GM21515 (cell line): ENCODE data around the gene LMO2.

Experiments
- ATAC-seq: cut with Tn5 transposase; IDR thresholded peaks from one replicate; pipeline ENCODE4 v1.9.1; 2021; ENCODE audit not compliant: unreplicated experiment

The LMO2 gene

DNA sequence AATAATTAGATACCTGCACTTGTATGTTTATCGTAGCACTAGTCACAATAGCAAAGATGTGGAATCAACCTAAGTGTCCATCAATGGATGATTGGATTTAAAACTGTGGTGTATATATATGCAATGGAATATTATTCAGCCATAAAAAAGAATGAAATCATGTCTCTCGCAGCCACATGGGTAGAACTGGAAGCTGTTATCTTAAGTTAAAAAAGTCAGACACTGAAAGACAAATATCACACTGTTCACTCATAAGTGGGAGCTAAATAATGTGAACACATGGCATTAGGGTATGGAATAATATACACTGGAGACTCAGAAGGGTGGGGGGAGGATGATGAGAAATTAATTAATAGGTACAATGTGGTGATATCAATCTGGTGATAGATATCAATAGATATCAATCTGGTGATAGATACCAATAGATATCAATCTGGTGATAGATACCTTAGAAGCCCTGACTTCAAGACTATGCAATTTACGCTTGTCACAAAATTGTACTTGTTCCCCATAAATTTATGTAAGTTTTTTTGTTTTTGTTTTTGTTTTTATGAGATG lies 2.0 kb downstream of the LMO2 start:
- no peak for ATAC-seq

DNA sequence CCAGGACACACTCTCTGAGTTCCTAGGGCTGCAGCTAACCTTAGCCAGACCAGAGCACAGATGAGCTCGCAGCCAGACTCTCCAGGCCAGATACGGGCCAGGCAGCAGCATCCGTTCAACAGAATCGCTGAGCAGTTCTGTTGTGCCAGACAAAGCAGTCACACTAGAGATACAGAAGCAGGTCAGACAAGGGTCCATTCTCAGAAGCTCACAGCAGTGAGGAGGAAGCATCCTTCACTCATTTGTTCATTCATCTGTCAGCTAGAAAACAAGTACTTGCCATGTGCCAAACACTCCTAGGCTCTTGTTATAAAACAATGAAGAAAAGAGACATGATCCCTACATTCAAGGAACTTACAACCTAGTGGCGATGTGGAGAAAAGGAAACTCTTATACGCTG lies 2.6 kb downstream of the LMO2 start:
- ATAC-seq = no peak

DNA sequence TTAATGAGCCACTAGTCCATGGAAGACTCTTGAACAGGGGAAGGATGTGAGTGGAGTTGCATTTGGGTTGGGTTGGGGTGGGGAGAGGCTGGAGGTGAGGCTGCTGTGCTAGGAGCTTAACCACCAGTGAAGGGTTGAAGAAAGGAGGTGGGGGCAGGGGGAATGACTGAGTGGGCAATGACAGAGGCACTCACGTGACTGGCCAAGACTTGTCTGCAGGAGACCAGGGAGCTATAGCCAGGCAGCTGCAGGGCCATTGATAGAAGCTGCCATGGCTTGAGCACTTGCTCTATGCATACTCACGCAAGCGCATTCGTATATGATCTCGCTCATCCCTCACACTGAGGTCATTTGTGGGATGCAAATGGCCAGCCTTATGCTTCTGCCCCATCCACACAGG lies 4.0 kb downstream of the LMO2 start:
- no peak for ATAC-seq

GRCh38 chr11:33885338-33886005 lies 6.4 kb downstream of the LMO2 start:
- no peak for ATAC-seq

- no peak for ATAC-seq
Measured at GRCh38 chr11:33884601-33885000, 7.3 kb downstream of the LMO2 start.

DNA sequence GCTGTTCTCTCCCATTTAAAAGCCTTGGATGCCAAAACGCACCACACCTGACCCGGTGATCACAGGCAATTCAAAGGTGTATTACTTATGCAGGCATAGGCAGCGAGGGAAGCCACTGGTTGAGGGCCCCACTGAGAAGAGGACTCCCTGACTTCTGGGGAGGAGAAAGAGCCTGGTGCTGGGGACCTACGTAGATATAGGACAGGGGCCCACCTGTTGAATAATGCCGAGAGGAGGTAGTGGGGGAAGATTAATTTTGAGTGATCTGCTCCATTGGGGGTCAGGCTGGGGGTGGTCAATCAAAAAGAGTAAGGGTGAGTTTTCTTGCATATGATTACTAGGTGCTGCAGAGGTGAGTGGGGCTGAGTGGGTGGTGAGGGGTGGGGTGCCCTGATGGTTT lies 7.8 kb downstream of the LMO2 start:
- no peak for ATAC-seq

DNA sequence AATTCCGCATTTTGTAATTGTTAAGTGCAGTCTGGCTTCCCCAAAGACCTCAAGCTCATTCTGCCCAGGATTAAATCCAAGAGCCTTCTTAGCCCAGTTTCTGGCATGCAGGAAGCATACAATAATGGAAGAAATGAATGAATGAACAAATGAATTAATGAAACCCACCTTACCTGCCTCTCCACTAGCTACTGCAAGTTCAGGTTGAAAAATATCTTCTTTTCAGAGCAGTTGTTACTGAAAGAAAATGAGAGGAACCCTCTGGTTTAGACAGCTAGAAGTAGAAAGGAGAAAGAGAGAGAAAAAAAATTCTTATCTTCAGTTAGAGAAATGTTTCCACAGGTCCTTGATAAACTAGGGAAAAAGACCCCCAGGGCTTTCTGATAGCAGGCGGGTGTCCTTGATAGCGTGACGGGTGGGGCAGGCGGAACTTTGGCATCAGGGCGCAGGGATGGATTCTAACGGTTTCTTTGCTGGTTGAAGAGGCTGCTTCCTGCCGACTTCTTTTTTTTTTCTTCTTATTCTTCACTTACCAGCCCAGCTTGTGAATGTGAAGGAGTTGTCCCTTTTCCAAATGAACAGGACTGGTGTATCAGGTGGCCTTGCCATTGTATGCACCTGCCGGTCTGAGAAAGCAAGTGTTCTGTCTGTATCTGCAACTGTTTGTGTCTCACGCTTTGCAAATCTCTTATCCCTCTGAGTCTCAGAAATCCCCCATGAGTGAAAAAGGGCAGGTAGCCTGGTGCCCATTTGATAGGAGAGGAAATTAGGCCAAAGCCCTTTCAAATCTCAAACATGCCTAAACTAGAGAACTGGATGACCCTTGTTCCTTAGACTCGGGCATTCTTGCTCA lies 10.0 kb downstream of the LMO2 start:
- ATAC-seq = no peak

GRCh38 chr11:33880979-33881378 lies 10.9 kb downstream of the LMO2 start:
- ATAC-seq = no peak

DNA sequence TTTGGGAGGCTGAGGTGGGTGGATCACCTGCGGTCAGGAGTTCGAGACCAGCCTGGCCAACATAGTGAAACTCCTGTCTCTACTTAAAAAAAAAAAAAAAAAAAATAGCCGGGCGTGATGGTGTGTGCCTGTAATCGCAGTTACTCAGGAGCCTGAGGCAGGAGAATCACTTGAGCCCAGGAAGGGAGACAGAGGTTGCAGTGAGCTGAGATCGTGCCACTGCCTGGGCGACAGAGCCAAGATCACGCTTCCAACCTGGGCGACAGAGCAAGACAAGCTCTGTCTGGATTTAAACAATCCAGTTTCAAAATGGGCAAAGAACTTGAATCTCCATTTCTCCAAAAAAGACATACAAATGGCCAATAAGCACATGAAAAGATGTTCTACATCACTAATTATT lies 12.5 kb downstream of the LMO2 start:
- ATAC-seq = no peak

DNA sequence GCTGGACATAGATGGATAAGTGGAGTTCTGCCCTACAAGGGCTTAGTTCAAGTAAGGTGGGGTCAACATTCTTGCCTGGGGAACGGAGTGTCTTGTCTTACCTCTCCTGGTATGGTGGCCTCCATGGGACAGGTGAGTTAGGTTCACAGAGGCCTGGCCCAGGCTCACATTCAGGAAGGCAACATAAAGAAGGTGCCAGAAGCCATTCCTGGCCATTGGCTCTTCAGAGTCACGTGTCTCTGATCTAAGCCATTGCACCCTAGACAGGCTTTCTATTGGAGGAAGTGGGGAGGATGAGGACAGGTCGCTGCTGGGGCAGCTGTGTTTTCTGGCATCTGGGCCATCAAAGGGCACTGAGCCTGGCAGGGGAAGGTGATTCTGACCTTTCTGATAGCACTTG lies 14.8 kb downstream of the LMO2 start:
- no peak for ATAC-seq

DNA sequence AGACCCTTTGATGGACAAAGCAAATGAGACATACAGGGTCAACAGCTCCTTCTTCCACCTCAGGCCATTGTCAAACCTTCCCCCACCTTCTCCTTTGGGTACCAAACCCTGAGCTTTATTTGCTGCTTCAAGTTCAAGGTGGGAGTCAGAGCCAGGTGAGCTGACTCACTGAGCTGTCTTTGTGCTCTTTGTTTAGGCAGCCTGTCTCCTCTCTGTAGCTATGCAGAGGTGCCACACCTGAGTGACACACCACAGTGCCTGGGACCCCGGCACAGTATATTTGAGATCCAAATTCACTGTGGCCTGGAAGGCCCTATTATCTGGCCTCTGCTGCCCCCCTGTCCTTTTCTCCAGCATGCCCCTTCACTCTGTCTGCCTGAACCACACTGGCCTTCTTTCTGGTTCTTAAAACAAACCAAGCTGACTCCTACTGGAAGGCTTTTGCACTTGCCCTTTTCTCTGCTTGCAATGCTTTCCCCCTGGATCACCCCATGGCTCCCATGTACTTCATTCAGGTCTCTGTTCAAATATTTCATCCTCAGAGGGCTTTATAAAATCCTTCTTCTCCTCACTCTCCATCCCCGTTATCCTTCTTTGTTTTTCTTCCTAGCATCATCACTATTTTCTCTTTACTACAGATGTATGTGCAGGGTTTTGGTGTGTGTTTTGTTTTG lies 16.1 kb downstream of the LMO2 start:
- no peak for ATAC-seq

GRCh38 chr11:33874910-33875490 lies 16.9 kb downstream of the LMO2 start:
- ATAC-seq = no peak

DNA sequence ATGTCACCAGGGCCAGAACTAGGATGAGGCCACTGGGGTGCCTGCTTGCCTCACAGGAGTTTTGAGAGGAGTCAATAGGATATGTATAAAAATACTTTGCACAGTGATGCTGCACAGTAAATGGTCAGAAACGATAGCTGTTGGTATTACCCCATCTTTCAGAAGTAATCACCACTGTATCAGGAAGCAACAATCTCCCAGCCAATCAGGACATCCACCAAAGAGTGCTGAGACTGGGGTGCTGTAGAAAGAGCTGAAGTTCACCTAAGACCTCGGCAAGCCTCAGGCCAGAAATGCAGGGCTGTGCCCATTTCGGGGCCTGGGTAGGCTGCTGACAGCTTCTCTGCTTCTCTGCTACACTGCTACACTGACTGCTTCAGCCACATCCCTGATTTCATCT lies 17.4 kb downstream of the LMO2 start:
- no peak for ATAC-seq

DNA sequence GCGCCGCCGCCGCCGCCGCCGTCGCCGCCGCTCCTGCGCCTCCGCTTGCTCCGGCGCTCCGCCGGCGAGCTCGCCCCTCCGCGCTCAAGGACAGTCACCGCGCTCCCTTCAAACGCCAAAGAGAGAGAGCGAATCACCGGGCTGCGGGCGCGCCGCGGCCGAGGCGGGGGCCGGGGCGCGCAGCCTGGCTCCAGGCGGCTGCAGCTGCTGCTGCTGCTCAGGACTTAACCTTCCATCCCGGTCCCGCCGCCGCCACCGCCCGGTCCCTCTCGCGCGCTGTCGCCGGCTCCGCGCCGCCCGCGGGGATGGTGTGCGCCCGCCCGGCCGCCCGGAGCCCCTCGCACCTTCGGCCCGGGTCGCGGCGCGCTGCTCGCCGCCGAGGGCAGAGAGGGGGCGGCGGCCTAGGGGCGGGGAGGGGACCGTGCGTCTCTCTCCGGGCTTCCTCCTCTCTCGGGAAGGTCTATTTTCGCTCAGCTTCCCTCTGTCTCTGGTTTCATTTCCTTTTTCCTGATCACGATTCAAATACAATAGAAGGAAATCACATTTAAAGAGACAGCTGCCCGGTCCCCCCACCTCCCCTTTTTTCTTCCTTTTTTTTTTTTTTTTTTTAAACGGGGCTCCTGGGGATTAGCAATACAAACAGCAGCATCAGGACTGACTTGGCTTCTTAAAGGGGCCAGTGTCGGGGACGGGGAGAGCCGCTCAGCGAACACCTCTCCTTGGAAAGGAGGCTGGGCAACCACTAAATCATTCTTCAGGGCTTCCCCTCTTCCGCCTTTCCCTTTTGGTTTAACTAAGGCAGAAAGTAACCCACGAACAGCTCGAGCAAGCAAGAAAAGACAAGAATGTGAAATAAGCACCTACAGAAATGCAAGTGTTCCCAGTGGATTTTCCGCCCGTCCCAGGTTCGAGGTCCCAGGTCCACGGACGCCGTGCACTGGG lies 22.1 kb downstream of the LMO2 start:
- no peak for ATAC-seq

- no peak for ATAC-seq
Measured at GRCh38 chr11:33868647-33869461, 23.0 kb downstream of the LMO2 start.

DNA sequence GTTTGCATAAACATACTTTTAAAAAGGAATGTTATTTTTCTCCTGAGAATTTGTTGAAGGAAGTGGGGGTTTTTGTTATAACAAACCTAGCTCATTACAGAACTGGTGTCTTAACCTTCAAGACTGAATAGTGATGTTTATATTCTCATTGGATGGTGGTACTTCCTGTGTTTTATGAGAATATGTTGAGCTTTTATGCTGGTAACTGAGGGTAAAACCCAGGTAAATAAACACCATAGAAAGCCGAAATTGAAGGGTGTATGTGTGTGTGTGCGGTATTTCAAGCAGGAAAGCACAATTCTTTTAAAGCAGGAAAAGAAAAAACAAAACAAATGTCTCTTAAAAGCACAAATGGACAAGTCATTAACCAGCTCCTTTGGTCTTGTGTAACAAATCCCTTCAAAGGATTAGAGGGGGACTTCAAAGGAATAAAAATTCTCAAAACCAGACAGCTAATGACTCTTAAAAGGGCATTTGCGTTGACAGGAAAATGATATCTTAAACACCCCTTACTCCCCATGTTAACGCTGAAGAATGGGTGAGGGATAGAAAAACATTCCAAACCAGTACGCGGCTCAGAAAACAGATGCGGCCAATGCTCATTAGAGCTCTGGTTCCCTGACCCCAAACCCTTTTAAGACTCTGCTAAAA lies 23.8 kb downstream of the LMO2 start:
- no peak for ATAC-seq

GRCh38 chr11:33867561-33867960 lies 24.3 kb downstream of the LMO2 start:
- ATAC-seq = no peak

GRCh38 chr11:33866936-33867335 lies 24.9 kb downstream of the LMO2 start:
- ATAC-seq = no peak

DNA sequence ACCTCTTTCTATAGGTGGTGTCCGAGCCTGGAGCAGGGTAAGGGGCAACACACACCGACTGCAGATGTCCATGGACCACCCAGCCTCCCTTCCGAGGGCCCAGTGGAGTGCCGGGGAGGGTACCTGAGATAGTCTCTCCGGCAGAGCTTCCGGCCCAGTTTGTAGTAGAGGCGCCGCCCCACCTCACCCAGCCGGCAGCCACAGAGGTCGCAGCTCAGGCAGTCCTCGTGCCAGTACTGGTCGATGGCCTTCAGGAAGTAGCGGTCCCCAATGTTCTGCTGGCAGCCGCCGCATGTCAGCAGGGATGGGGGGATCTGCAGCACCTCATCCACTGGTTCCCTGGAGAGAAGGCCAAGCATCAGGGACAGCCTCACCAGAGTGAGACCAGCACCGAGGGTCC lies 27.4 kb downstream of the LMO2 start:
- no peak for ATAC-seq
